HepG2 (cell line): Measurements from ENCODE around the gene AANAT. TPM values are rescaled to one million over a fixed set of nuclear protein-coding genes. Genes with fewer than 3 reads are reported as not detected.
A peak's percentile ranks its signal among the peaks of the same experiment; 100 is the strongest.

Experiments
- GTF2F1 ChIP-seq: fragments of 150-350 bp; IDR thresholded peaks from 2 replicates; pipeline ENCODE4 v1.6.1; 2014; ENCODE audit warnings: low read length
- HNF4G ChIP-seq, 2 experiments: sonication (generic) in 1 of 2; formaldehyde crosslinking in 1 of 2; IDR thresholded peaks; 2 replicates each; pipeline versions ENCODE4 v1.4.0 to v1.6.1; 2011 to 2020; ENCODE audit warnings: borderline replicate concordance in 2 of 2, low read depth in 2 of 2, mild to moderate bottlenecking in 2 of 2, low read length in 1 of 2, missing genetic modification reagents in 1 of 2, moderate library complexity in 1 of 2
- IKZF4 ChIP-seq: sonication (generic); formaldehyde crosslinking; IDR thresholded peaks from 2 replicates; pipeline ENCODE4 v1.5.1; 2020; ENCODE audit warnings: borderline replicate concordance, mild to moderate bottlenecking, low read depth, missing genetic modification reagents; ENCODE audit errors: not compliant biosample characterization
- IRF2 ChIP-seq: IDR thresholded peaks from 2 replicates; pipeline ENCODE4 v1.6.1; 2018; ENCODE audit warnings: missing genetic modification reagents, missing compliant biosample characterization
- MAFK ChIP-seq, 2 experiments: IDR thresholded peaks in 1 of 2; conservative IDR thresholded peaks in 1 of 2; 2 replicates each; pipeline ENCODE4 v1.6.1; 2011; ENCODE audit warnings: improper control_type of control experiment in 2 of 2, low read length in 2 of 2
- NR2F2 ChIP-seq: IDR thresholded peaks from 2 replicates; pipeline ENCODE4 v1.6.1; 2012; ENCODE audit warnings: low read depth, inconsistent platforms, borderline replicate concordance
- RFXAP ChIP-seq: sonication (generic); formaldehyde crosslinking; IDR thresholded peaks from 2 replicates; pipeline ENCODE4 v1.4.0; 2020; ENCODE audit warnings: missing genetic modification reagents, borderline replicate concordance
- XRCC5 ChIP-seq: fragments of 200-400 bp; formaldehyde crosslinking; optimal IDR thresholded peaks from 2 replicates; pipeline ENCODE3; 2017; ENCODE audit warnings: mild to moderate bottlenecking, low read length
- YEATS2 ChIP-seq: sonication (generic); formaldehyde crosslinking; IDR thresholded peaks from 2 replicates; pipeline ENCODE4 v1.4.0; 2020; ENCODE audit warnings: missing genetic modification reagents, borderline replicate concordance
- ZFY ChIP-seq: sonication (generic); formaldehyde crosslinking; IDR thresholded peaks from 2 replicates; pipeline ENCODE4 v1.4.0; 2020; ENCODE audit warnings: missing genetic modification reagents
- ZNF253 ChIP-seq: sonication (generic); formaldehyde crosslinking; IDR thresholded peaks from 2 replicates; pipeline ENCODE4 v1.8.0; 2022; ENCODE audit warnings: mild to moderate bottlenecking, missing genetic modification reagents, borderline replicate concordance
- ZNF333 ChIP-seq: sonication (generic); formaldehyde crosslinking; IDR thresholded peaks from 2 replicates; pipeline ENCODE4 v1.4.0; 2020; ENCODE audit warnings: mild to moderate bottlenecking, missing genetic modification reagents, borderline replicate concordance
- ZNF354B ChIP-seq: sonication (generic); formaldehyde crosslinking; IDR thresholded peaks from 2 replicates; pipeline ENCODE4 v1.8.0; 2022; ENCODE audit warnings: mild to moderate bottlenecking, missing genetic modification reagents
- ZNF747 ChIP-seq: sonication (generic); formaldehyde crosslinking; IDR thresholded peaks from 2 replicates; pipeline ENCODE4 v1.8.1; 2023; ENCODE audit warnings: missing genetic modification reagents, mild to moderate bottlenecking, borderline replicate concordance
- ZNF790 ChIP-seq: sonication (generic); formaldehyde crosslinking; IDR thresholded peaks from 2 replicates; pipeline ENCODE4 v1.8.0; 2022; ENCODE audit warnings: missing genetic modification reagents, mild to moderate bottlenecking, borderline replicate concordance
- polyA plus RNA-seq, 8 experiments: library from polyadenylated mRNA; depleted of rRNA in 3 of 8; stranded (reverse) in 7 of 8; unstranded in 1 of 8; fragments of >200 nt; fragmentation: Illumina TruSeq in 4 of 8; extraction: Trizol in 4 of 8; gene quantifications; 2 replicates each; pipeline versions ENCODE4 v1.2.1 to v1.2.3, GENCODE V29; 2011 to 2016; ENCODE audit warnings: low read depth in 4 of 8, missing spikeins in 1 of 8, mixed read lengths in 1 of 8; ENCODE audit not compliant: insufficient read depth in 1 of 8
- total RNA-seq, 5 experiments: library from RNA; depleted of rRNA; stranded (reverse); fragments of >200 nt; fragmentation: Illumina TruSeq; extraction: Trizol; gene quantifications; 2 replicates each; pipeline ENCODE4 v1.2.3, GENCODE V29; 2016; ENCODE audit warnings: low read depth in 1 of 5
- TF ChIP-seq, protein P1 (sequence below): sonication (generic); formaldehyde crosslinking; IDR thresholded peaks from 2 replicates; pipeline ENCODE4 v1.4.0; 2020; ENCODE audit warnings: missing genetic modification reagents
- TF ChIP-seq, protein P2 (sequence below): sonication (generic); formaldehyde crosslinking; IDR thresholded peaks from 2 replicates; pipeline ENCODE4 v1.8.1; 2023; ENCODE audit warnings: mild to moderate bottlenecking, missing genetic modification reagents
- TF ChIP-seq, protein P3 (sequence below): sonication (generic); formaldehyde crosslinking; IDR thresholded peaks from 2 replicates; pipeline ENCODE4 v1.4.0; 2020; ENCODE audit warnings: missing genetic modification reagents
- TF ChIP-seq, protein P4 (sequence below): sonication (generic); formaldehyde crosslinking; conservative IDR thresholded peaks from 2 replicates; pipeline ENCODE4 v1.8.0; 2022; ENCODE audit warnings: low read depth, missing genetic modification reagents
- TF ChIP-seq, protein P5 (sequence below): sonication (generic); formaldehyde crosslinking; IDR thresholded peaks from 2 replicates; pipeline ENCODE4 v1.4.0; 2020; ENCODE audit warnings: missing genetic modification reagents, borderline replicate concordance

AANAT gene
- total and polyA plus RNA-seq, 2 of the 13 experiments (the other 11 are each of a cell fraction or from before 2014, with no cell fraction given) = 0.07 TPM; not detected in 1

GRCh38 chr17:76499267-76499667 is 31.9 kb downstream of the AANAT start (continued):
- TF ChIP-seq, protein P1, sequence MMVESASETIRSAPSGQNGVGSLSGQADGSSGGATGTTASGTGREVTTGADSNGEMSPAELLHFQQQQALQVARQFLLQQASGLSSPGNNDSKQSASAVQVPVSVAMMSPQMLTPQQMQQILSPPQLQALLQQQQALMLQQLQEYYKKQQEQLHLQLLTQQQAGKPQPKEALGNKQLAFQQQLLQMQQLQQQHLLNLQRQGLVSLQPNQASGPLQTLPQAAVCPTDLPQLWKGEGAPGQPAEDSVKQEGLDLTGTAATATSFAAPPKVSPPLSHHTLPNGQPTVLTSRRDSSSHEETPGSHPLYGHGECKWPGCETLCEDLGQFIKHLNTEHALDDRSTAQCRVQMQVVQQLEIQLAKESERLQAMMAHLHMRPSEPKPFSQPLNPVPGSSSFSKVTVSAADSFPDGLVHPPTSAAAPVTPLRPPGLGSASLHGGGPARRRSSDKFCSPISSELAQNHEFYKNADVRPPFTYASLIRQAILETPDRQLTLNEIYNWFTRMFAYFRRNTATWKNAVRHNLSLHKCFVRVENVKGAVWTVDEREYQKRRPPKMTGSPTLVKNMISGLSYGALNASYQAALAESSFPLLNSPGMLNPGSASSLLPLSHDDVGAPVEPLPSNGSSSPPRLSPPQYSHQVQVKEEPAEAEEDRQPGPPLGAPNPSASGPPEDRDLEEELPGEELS (CRISPR knock-in tag) = peak; percentile 97
- peak; percentile 68; the same call in 1 of the 2 replicates for TF ChIP-seq IRF2 (CRISPR knock-in tag)
- peak; percentile 66 for TF ChIP-seq NR2F2
- TF ChIP-seq ZNF333 (CRISPR knock-in tag) = peak; percentile 87; the same call in 1 of the 2 replicates
- no peak for TF ChIP-seq ZNF790 (CRISPR knock-in tag)
- peak; percentile 52; the same call in 1 of the 2 replicates for TF ChIP-seq YEATS2 (CRISPR knock-in tag)
- TF ChIP-seq ZNF747 (CRISPR knock-in tag) = peak; percentile 56; the same call in 1 of the 2 replicates
- TF ChIP-seq HNF4G (IDR thresholded peaks at IDR 0.05; ENCODE audit: borderline replicate concordance, low read depth, low read length) = peak; percentile 59; the same call in 1 of the 2 replicates
- TF ChIP-seq HNF4G (CRISPR knock-in tag; IDR thresholded peaks at IDR 0.05; ENCODE audit: borderline replicate concordance, low read depth) = 0 out of 2 replicates have a peak, but pooled peaks have one; percentile 35
- no peak for TF ChIP-seq GTF2F1
- no peak for TF ChIP-seq MAFK (conservative IDR thresholded peaks at IDR 0.05 in 1 of 2, IDR thresholded peaks at IDR 0.05 in 1 of 2; ENCODE audit: low read length in 2 of 2)
- no peak for TF ChIP-seq ZNF354B (CRISPR knock-in tag)
- TF ChIP-seq IKZF4 (CRISPR knock-in tag) = no peak
- TF ChIP-seq ZNF253 = no peak
- TF ChIP-seq, protein P2, sequence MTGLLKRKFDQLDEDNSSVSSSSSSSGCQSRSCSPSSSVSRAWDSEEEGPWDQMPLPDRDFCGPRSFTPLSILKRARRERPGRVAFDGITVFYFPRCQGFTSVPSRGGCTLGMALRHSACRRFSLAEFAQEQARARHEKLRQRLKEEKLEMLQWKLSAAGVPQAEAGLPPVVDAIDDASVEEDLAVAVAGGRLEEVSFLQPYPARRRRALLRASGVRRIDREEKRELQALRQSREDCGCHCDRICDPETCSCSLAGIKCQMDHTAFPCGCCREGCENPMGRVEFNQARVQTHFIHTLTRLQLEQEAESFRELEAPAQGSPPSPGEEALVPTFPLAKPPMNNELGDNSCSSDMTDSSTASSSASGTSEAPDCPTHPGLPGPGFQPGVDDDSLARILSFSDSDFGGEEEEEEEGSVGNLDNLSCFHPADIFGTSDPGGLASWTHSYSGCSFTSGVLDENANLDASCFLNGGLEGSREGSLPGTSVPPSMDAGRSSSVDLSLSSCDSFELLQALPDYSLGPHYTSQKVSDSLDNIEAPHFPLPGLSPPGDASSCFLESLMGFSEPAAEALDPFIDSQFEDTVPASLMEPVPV = peak; percentile 83; the same call in 1 of the 2 replicates
- TF ChIP-seq XRCC5 = peak; percentile 64
- TF ChIP-seq, protein P3, sequence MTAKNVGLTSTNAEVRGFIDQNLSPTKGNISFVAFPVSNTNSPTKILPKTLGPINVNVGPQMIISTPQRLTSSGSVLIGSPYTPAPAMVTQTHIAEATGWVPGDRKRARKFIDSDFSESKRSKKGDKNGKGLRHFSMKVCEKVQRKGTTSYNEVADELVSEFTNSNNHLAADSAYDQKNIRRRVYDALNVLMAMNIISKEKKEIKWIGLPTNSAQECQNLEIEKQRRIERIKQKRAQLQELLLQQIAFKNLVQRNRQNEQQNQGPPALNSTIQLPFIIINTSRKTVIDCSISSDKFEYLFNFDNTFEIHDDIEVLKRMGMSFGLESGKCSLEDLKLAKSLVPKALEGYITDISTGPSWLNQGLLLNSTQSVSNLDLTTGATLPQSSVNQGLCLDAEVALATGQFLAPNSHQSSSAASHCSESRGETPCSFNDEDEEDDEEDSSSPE (CRISPR knock-in tag) = no peak
- peak; percentile 55 for TF ChIP-seq ZFY (CRISPR knock-in tag)
- TF ChIP-seq, protein P4, sequence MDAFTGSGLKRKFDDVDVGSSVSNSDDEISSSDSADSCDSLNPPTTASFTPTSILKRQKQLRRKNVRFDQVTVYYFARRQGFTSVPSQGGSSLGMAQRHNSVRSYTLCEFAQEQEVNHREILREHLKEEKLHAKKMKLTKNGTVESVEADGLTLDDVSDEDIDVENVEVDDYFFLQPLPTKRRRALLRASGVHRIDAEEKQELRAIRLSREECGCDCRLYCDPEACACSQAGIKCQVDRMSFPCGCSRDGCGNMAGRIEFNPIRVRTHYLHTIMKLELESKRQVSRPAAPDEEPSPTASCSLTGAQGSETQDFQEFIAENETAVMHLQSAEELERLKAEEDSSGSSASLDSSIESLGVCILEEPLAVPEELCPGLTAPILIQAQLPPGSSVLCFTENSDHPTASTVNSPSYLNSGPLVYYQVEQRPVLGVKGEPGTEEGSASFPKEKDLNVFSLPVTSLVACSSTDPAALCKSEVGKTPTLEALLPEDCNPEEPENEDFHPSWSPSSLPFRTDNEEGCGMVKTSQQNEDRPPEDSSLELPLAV (CRISPR knock-in tag) = no peak
- TF ChIP-seq, protein P5, sequence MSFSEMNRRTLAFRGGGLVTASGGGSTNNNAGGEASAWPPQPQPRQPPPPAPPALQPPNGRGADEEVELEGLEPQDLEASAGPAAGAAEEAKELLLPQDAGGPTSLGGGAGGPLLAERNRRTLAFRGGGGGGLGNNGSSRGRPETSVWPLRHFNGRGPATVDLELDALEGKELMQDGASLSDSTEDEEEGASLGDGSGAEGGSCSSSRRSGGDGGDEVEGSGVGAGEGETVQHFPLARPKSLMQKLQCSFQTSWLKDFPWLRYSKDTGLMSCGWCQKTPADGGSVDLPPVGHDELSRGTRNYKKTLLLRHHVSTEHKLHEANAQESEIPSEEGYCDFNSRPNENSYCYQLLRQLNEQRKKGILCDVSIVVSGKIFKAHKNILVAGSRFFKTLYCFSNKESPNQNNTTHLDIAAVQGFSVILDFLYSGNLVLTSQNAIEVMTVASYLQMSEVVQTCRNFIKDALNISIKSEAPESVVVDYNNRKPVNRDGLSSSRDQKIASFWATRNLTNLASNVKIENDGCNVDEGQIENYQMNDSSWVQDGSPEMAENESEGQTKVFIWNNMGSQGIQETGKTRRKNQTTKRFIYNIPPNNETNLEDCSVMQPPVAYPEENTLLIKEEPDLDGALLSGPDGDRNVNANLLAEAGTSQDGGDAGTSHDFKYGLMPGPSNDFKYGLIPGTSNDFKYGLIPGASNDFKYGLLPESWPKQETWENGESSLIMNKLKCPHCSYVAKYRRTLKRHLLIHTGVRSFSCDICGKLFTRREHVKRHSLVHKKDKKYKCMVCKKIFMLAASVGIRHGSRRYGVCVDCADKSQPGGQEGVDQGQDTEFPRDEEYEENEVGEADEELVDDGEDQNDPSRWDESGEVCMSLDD (CRISPR knock-in tag) = peak; percentile 97; the same call in 1 of the 2 replicates
- peak; percentile 70; the same call in 1 of the 2 replicates for TF ChIP-seq RFXAP
